ENCODE data around the gene MAP7D2. TPM values are rescaled to one million over a fixed set of nuclear protein-coding genes. Genes with fewer than 3 reads are reported as not detected.

The MAP7D2 gene
- total and polyA plus RNA-seq, 2 of the 13 experiments (the other 11 are each of a cell fraction or from before 2014, with no cell fraction given), result 9.6 to 10.5 TPM

- TF ChIP-seq KDM5A (IDR thresholded peaks at IDR 0.05; ENCODE audit: borderline replicate concordance, low read length), result no peak
- TF ChIP-seq MXD1 (CRISPR knock-in tag; IDR thresholded peaks at IDR 0.05), result no peak
- TF ChIP-seq SMAD3 (CRISPR knock-in tag; IDR thresholded peaks at IDR 0.05), result no peak
- TF ChIP-seq ZBTB8A (CRISPR knock-in tag; IDR thresholded peaks at IDR 0.05; ENCODE audit: borderline replicate concordance, low read depth), result no peak
- no peak for TF ChIP-seq MAFF (IDR thresholded peaks at IDR 0.05; ENCODE audit: low read depth, low read length)
- TF ChIP-seq ZNF510 (CRISPR knock-in tag; IDR thresholded peaks at IDR 0.05; ENCODE audit: low read depth), result no peak
- TF ChIP-seq KMT2A (CRISPR knock-in tag; IDR thresholded peaks at IDR 0.05), result no peak
- no peak for TF ChIP-seq MEIS2 (CRISPR knock-in tag; IDR thresholded peaks at IDR 0.05)
- no peak for TF ChIP-seq ZNF713 (CRISPR knock-in tag; IDR thresholded peaks at IDR 0.05)
- TF ChIP-seq ATRX (CRISPR knock-in tag; IDR thresholded peaks at IDR 0.05; ENCODE audit: borderline replicate concordance), result no peak
Measured at GRCh38 chrX:20147561-20147960, 30.9 kb upstream of the MAP7D2 start (continued).

- no peak overlapping the region for H2AFZ ChIP-seq (ENCODE audit: low read length)
- peaks cover 14% of the 10 kb centered on the region for H4K20me1 ChIP-seq (ENCODE audit: insufficient read depth, low read length)
- ATAC-seq (no peak), DNase-seq (ENCODE audit: low spot score) (no peak), FAIRE-seq (no peak)
- CTCF ChIA-PET (ENCODE audit: low intra/inter-chr PET ratio, low total read pairs), result no interaction called here
- in situ Hi-C loops (cut with HindIII; ENCODE audit: extremely low pct_ligation_motif_present, low pct_unique_long_range_greater_than_20kb) (no loop called here), intact Hi-C loops (cut with micrococcal nuclease; ENCODE audit: unreplicated experiment) (no loop called here)
- H3K9ac ChIP-seq (ENCODE audit: insufficient read depth, low read depth, low read length), result no peak overlapping the region
- no peaks in the 10 kb centered on the region for H3K27me3 ChIP-seq (ENCODE audit: control insufficient read depth in 1 of 2, insufficient read depth in 2 of 2, low read length in 2 of 2)
- peaks cover 40% of the 10 kb centered on the region for H3K4me1 ChIP-seq (ENCODE audit: insufficient read depth, low read length)
- TF ChIP-seq HNRNPLL (IDR thresholded peaks at IDR 0.05; ENCODE audit: low read depth, low read length, poor library complexity, severe bottlenecking), result no peak
- H3K27ac ChIP-seq (ENCODE audit: extremely low read length, insufficient read depth, low read length), result no peak overlapping the region
- H3K79me2 ChIP-seq (ENCODE audit: insufficient read depth, low read length), result peaks cover 20% of the 10 kb centered on the region
- H3K9me3 ChIP-seq (ENCODE audit: low read length), result no peaks in the 10 kb centered on the region
- POLR2A ChIA-PET, result no interaction called here
- BruUV-seq (replicated peaks), result no TSS peak
- H3K4me3 ChIP-seq (replicated peaks in 1 of 3; ENCODE audit: insufficient read depth in 1 of 3, low read depth in 2 of 3, low read length in 3 of 3), result no peak overlapping the region
- no peaks in the 10 kb centered on the region for H3K36me3 ChIP-seq (replicated peaks in 1 of 2; ENCODE audit: control insufficient read depth in 1 of 2, insufficient read depth in 2 of 2, low read length in 2 of 2)
- H3K4me2 ChIP-seq (ENCODE audit: low read depth, low read length), result no peak overlapping the region
- 95% methylated on average over 3 of the region's 3 CpGs for WGBS (ENCODE audit: low lambda C conversion rate)
Measured at GRCh38 chrX:20144491-20144890, 27.8 kb upstream of the MAP7D2 start.

All from HepG2 (cell line).